HL-60 (cell line): ENCODE results near the gene CACNA1C.

ENCODE experiments used
- DNase-seq, 2 experiments: peaks; one replicate each; pipeline ENCODE4 v3.0.0-alpha.2; 2010 to 2020; ENCODE audit warnings: low read depth in 1 of 2, low spot score in 1 of 2
- H3K27ac ChIP-seq: fragments of 250-450 bp; sonication (Bioruptor Pico); replicated peaks from 2 replicates; pipeline ENCODE4 v1.5.1; 2020; ENCODE audit warnings: mild to moderate bottlenecking, moderate library complexity
- H3K27me3 ChIP-seq: fragments of 250-450 bp; sonication (Bioruptor Pico); 2 replicates; pipeline ENCODE4 v1.5.1; 2021; ENCODE audit warnings: mild to moderate bottlenecking, moderate library complexity; ENCODE audit not compliant: insufficient read depth, poor library complexity, severe bottlenecking
- H3K4me3 ChIP-seq: replicated peaks from 2 replicates; pipeline ENCODE4 v1.5.1; 2011; ENCODE audit warnings: mild to moderate bottlenecking, control low read depth, low read length; ENCODE audit not compliant: insufficient read depth
- GABPA ChIP-seq: IDR thresholded peaks from 2 replicates; pipeline ENCODE4 v1.6.1; 2012; ENCODE audit warnings: low read depth
- POLR2AphosphoS5 ChIP-seq: IDR thresholded peaks from 2 replicates; pipeline ENCODE4 v1.6.1; 2012; ENCODE audit warnings: low read depth
- SPI1 ChIP-seq: IDR thresholded peaks from 2 replicates; pipeline ENCODE4 v1.6.1; 2012; ENCODE audit warnings: low read depth, mild to moderate bottlenecking, borderline replicate concordance
- TF ChIP-seq, protein P1 (sequence below): IDR thresholded peaks from one replicate; pipeline ENCODE4 v1.5.1; 2011; ENCODE audit warnings: low read length, control low read depth, inconsistent platforms; ENCODE audit not compliant: insufficient read depth
- TF ChIP-seq, protein P2 (sequence below): IDR thresholded peaks from 2 replicates; pipeline ENCODE4 v1.6.1; 2012; ENCODE audit warnings: low read depth; ENCODE audit not compliant: insufficient replicate concordance

Gene CACNA1C

DNA sequence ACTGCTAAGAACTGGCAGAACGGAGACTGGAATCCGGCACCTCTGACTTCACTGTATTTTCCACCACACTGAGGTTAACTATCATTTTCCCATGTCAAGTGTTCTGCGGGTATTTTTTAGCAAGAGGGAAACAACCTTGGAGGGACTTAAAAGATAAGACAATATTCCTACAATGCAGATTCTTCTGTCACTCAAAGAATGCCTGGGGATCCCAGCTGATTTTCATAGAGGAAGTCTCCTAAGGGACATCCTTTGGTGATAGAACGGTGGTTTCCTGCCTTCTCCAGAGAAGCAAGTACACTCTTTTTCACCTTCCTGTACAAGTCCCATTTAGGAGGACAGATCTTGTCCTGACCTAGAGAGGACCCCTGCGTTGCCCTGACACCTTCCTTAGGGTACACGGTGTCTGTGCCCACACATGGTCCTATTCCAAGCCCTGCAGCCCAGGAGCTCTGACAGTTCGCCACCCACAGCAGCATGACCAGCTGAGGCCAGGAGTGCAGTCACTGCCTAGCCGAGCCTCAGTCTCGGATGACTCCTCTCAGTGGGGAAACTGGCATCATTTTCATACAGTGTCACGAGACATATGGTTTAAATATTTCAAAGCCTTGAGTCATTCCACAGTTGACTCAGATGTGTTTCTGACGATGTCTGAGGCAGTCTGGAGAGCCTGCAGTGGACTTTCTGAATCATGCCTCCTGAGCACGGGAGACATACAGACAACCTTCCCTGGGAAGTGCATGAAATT, 560.7 kb downstream of the CACNA1C start:
- Histone ChIP-seq H3K27ac (no peak overlapping the region), H3K27me3 (no peaks in the 10 kb centered on the region), H3K4me3 (no peak overlapping the region)
- TF ChIP-seq POLR2AphosphoS5 (no peak), SPI1 (no peak), GABPA (no peak)
- TF ChIP-seq, protein P1, sequence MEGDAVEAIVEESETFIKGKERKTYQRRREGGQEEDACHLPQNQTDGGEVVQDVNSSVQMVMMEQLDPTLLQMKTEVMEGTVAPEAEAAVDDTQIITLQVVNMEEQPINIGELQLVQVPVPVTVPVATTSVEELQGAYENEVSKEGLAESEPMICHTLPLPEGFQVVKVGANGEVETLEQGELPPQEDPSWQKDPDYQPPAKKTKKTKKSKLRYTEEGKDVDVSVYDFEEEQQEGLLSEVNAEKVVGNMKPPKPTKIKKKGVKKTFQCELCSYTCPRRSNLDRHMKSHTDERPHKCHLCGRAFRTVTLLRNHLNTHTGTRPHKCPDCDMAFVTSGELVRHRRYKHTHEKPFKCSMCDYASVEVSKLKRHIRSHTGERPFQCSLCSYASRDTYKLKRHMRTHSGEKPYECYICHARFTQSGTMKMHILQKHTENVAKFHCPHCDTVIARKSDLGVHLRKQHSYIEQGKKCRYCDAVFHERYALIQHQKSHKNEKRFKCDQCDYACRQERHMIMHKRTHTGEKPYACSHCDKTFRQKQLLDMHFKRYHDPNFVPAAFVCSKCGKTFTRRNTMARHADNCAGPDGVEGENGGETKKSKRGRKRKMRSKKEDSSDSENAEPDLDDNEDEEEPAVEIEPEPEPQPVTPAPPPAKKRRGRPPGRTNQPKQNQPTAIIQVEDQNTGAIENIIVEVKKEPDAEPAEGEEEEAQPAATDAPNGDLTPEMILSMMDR, result no peak
- no peak for DNase-seq

DNA sequence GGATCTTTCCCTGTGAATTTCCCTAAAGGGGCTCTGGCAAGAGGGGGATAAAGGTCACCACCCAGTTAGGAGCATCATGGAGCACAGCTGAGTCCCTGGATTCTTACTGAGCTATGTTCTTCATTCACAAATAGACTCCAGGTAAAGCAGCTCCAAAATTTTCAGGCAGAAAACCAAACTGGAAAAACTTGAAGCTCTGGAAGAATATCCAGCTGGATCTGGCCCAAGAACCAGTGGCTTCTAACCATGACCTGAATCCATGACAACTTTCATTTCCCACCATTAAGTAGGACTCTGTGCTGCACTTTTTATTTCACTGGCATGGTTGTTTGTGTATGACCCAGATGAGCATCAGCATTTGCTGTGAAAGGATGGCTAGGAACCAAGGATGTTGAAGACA, 561.6 kb downstream of the CACNA1C start:
- H3K27me3 ChIP-seq, result no peaks in the 10 kb centered on the region
- H3K27ac ChIP-seq, result no peak overlapping the region
- TF ChIP-seq SPI1 (no peak), GABPA (no peak), POLR2AphosphoS5 (no peak)
- TF ChIP-seq, protein P2, sequence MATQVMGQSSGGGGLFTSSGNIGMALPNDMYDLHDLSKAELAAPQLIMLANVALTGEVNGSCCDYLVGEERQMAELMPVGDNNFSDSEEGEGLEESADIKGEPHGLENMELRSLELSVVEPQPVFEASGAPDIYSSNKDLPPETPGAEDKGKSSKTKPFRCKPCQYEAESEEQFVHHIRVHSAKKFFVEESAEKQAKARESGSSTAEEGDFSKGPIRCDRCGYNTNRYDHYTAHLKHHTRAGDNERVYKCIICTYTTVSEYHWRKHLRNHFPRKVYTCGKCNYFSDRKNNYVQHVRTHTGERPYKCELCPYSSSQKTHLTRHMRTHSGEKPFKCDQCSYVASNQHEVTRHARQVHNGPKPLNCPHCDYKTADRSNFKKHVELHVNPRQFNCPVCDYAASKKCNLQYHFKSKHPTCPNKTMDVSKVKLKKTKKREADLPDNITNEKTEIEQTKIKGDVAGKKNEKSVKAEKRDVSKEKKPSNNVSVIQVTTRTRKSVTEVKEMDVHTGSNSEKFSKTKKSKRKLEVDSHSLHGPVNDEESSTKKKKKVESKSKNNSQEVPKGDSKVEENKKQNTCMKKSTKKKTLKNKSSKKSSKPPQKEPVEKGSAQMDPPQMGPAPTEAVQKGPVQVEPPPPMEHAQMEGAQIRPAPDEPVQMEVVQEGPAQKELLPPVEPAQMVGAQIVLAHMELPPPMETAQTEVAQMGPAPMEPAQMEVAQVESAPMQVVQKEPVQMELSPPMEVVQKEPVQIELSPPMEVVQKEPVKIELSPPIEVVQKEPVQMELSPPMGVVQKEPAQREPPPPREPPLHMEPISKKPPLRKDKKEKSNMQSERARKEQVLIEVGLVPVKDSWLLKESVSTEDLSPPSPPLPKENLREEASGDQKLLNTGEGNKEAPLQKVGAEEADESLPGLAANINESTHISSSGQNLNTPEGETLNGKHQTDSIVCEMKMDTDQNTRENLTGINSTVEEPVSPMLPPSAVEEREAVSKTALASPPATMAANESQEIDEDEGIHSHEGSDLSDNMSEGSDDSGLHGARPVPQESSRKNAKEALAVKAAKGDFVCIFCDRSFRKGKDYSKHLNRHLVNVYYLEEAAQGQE, result no peak
- TF ChIP-seq, protein P1, result no peak
- DNase-seq, result no peak
- no peak overlapping the region for H3K4me3 ChIP-seq

DNA sequence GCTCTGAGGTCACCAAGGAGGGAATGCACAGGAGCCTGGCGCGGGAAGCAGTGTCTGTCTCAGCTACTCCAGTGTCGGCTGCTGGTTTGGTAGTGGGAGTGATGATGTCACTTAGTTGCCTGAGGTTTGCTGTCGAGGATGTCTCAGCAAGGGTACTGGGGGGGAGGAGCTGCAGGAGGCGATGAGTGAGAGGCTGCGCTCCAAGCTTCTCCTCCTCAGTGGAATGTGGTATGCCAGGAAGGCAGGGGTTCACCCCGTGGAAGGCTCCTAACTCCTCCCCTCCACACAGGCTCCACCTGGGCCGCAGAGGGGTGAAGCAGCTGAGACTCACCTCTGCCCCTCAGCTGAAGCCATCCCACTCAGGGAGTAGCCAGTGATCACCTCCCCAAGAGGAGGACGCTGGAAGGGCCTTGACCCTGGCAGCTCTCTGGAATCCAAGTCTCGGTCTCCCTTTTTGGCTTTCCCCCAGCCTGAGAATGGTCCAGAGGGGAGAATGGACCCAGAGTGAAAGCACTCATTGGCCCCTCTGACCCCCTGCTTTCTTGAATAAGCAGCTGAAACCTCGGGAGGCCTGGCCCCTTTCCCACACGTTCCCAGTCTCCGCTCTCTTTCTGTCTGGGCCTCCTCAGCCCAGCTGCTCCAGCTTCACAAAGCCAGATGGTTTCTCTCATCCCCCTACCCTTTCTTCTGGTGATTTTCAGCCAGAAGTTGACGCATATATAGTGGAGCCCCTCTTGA, 563.0 kb downstream of the CACNA1C start:
- no peaks in the 10 kb centered on the region for H3K27me3 ChIP-seq
- no peak for DNase-seq
- TF ChIP-seq, protein P1, result no peak
- no peak for TF ChIP-seq GABPA
- TF ChIP-seq, protein P2, result no peak
- no peak for TF ChIP-seq SPI1
- no peak for TF ChIP-seq POLR2AphosphoS5
- no peak overlapping the region for H3K27ac ChIP-seq
- H3K4me3 ChIP-seq, result no peak overlapping the region
